ENCODE results near the gene TFPI. TPM values are rescaled to one million over a fixed set of nuclear protein-coding genes. Genes with fewer than 3 reads are reported as not detected.

TFPI gene
- total RNA-seq, 1 experiment from 2014 or later: 129 TPM

GRCh38 chr2:187505065-187505672 is 49.1 kb downstream of the TFPI start:
- no peak for DNase-seq (ENCODE audit: low read depth, low spot score)
- intact Hi-C loops (cut with micrococcal nuclease; ENCODE audit: unreplicated experiment): no loop called here
- H3K4me1 ChIP-seq (ENCODE audit: control insufficient read depth, insufficient read depth, low read length): peaks cover 52% of the 10 kb centered on the region
- peak overlapping the region; percentile 97 for H3K27ac ChIP-seq (ENCODE audit: low read length)
- CTCF ChIA-PET: no interaction called here
- H3K4me3 ChIP-seq (ENCODE audit: low read depth in 2 of 2, low read length in 2 of 2): no peak overlapping the region
- POLR2A ChIA-PET: interaction anchor here (0.6 to 0.7 kb wide), 2 partner anchors 41 to 788 kb away, joined by 5 to 6 read pairs; no protein-coding TSS in a partner anchor
- no peak for ATAC-seq
- no peaks in the 10 kb centered on the region for H3K36me3 ChIP-seq (ENCODE audit: control insufficient read depth, insufficient read depth, low read length)
- TF ChIP-seq, protein P1, sequence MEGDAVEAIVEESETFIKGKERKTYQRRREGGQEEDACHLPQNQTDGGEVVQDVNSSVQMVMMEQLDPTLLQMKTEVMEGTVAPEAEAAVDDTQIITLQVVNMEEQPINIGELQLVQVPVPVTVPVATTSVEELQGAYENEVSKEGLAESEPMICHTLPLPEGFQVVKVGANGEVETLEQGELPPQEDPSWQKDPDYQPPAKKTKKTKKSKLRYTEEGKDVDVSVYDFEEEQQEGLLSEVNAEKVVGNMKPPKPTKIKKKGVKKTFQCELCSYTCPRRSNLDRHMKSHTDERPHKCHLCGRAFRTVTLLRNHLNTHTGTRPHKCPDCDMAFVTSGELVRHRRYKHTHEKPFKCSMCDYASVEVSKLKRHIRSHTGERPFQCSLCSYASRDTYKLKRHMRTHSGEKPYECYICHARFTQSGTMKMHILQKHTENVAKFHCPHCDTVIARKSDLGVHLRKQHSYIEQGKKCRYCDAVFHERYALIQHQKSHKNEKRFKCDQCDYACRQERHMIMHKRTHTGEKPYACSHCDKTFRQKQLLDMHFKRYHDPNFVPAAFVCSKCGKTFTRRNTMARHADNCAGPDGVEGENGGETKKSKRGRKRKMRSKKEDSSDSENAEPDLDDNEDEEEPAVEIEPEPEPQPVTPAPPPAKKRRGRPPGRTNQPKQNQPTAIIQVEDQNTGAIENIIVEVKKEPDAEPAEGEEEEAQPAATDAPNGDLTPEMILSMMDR (IDR thresholded peaks at IDR 0.05): no peak
- TF ChIP-seq TCF7L2 (IDR thresholded peaks at IDR 0.05; ENCODE audit: low read depth, low read length) (no peak), SIN3A (IDR thresholded peaks at IDR 0.05; ENCODE audit: borderline replicate concordance, insufficient read depth, low read depth, low read length) (no peak), POLR2AphosphoS5 (IDR thresholded peaks at IDR 0.05; ENCODE audit: low read depth, low read length) (no peak)
- TF ChIP-seq, protein P2, sequence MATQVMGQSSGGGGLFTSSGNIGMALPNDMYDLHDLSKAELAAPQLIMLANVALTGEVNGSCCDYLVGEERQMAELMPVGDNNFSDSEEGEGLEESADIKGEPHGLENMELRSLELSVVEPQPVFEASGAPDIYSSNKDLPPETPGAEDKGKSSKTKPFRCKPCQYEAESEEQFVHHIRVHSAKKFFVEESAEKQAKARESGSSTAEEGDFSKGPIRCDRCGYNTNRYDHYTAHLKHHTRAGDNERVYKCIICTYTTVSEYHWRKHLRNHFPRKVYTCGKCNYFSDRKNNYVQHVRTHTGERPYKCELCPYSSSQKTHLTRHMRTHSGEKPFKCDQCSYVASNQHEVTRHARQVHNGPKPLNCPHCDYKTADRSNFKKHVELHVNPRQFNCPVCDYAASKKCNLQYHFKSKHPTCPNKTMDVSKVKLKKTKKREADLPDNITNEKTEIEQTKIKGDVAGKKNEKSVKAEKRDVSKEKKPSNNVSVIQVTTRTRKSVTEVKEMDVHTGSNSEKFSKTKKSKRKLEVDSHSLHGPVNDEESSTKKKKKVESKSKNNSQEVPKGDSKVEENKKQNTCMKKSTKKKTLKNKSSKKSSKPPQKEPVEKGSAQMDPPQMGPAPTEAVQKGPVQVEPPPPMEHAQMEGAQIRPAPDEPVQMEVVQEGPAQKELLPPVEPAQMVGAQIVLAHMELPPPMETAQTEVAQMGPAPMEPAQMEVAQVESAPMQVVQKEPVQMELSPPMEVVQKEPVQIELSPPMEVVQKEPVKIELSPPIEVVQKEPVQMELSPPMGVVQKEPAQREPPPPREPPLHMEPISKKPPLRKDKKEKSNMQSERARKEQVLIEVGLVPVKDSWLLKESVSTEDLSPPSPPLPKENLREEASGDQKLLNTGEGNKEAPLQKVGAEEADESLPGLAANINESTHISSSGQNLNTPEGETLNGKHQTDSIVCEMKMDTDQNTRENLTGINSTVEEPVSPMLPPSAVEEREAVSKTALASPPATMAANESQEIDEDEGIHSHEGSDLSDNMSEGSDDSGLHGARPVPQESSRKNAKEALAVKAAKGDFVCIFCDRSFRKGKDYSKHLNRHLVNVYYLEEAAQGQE (IDR thresholded peaks at IDR 0.05; ENCODE audit: insufficient read depth in 1 of 2, low read depth in 2 of 2, low read length in 1 of 2): no peak
- in situ Hi-C loops (cut with HindIII; ENCODE audit: low pct_unique_long_range_greater_than_20kb, low sequenced_read_pairs): no loop called here
- BruUV-seq (replicated peaks): no TSS peak
- no peaks in the 10 kb centered on the region for H3K9me3 ChIP-seq (ENCODE audit: control insufficient read depth, insufficient read depth, low read depth, low read length)
- no peaks in the 10 kb centered on the region for H3K27me3 ChIP-seq (ENCODE audit: control insufficient read depth, insufficient read depth, low read length)

DNA sequence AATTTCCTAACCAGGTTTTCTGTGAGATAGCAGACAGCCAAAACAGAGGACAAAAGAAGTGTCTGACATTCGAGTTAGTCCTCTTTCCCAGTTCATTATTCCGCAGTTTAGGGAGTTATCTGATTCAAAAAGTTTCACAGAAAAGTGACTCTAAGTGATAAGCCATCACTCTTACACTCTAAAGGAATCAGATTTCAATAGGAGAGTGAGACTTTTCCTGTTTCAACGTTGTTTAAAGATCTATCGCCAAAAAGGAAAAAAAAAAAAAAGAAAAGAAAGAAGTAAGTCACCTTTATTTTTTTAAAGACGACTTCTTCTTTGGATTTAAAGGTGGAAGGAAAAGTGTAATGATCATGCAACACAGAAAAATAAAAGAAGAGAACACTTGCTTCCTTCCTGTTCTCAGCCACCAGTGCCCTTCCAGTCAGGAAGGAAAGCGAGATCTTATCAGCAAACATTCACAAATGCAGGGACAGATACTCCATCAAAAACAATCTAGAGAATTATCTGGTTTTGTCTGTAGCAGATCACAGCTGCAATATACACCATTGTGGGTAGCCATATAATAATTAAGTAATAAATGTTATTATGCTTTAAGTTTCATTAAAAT is 49.8 kb downstream of the TFPI start:
- CTCF ChIA-PET: no interaction called here
- TF ChIP-seq, protein P2 (IDR thresholded peaks at IDR 0.05; ENCODE audit: insufficient read depth in 1 of 2, low read depth in 2 of 2, low read length in 1 of 2): no peak
- TF ChIP-seq POLR2AphosphoS5 (IDR thresholded peaks at IDR 0.05; ENCODE audit: low read depth, low read length) (no peak), TCF7L2 (IDR thresholded peaks at IDR 0.05; ENCODE audit: low read depth, low read length) (no peak), SIN3A (IDR thresholded peaks at IDR 0.05; ENCODE audit: borderline replicate concordance, insufficient read depth, low read depth, low read length) (no peak)
- TF ChIP-seq, protein P1 (IDR thresholded peaks at IDR 0.05): no peak
- ATAC-seq (no peak), DNase-seq (ENCODE audit: low read depth, low spot score) (no peak)
- H3K27ac ChIP-seq (ENCODE audit: low read length): peak overlapping the region; percentile 97
- peaks cover 58% of the 10 kb centered on the region for H3K4me1 ChIP-seq (ENCODE audit: control insufficient read depth, insufficient read depth, low read length)
- peaks cover 2% of the 10 kb centered on the region; the same call in 1 of the 2 replicates for H3K36me3 ChIP-seq (ENCODE audit: control insufficient read depth, insufficient read depth, low read length)
- in situ Hi-C loops (cut with HindIII; ENCODE audit: low pct_unique_long_range_greater_than_20kb, low sequenced_read_pairs): no loop called here
- intact Hi-C loops (cut with micrococcal nuclease; ENCODE audit: unreplicated experiment): loop anchor here (5.0 kb wide), 1 partner anchor 38 kb away; no protein-coding TSS in a partner anchor
- H3K27me3 ChIP-seq (ENCODE audit: control insufficient read depth, insufficient read depth, low read length): no peaks in the 10 kb centered on the region
- no peak overlapping the region for H3K4me3 ChIP-seq (ENCODE audit: low read depth in 2 of 2, low read length in 2 of 2)
- POLR2A ChIA-PET: interaction anchor here (0.7 kb wide), 1 partner anchor 789 kb away, joined by 5 read pairs; no protein-coding TSS in a partner anchor
- BruUV-seq (replicated peaks): no TSS peak
- H3K9me3 ChIP-seq (ENCODE audit: control insufficient read depth, insufficient read depth, low read depth, low read length): no peaks in the 10 kb centered on the region

Data from Panc1 (cell line).